Measurements from ENCODE around the gene TMEM63C.

TMEM63C gene

GRCh38 chr14:77221241-77221871 is 39.8 kb downstream of the TMEM63C start:
- no peak for DNase-seq (ENCODE audit: low spot score)

GRCh38 chr14:77222546-77223225 is 41.1 kb downstream of the TMEM63C start:
- DNase-seq (ENCODE audit: low spot score): no peak

GRCh38 chr14:77224212-77224611 is 42.6 kb downstream of the TMEM63C start:
- DNase-seq (ENCODE audit: low spot score): no peak

- no peak for DNase-seq (ENCODE audit: low spot score)
Observed at GRCh38 chr14:77225254-77225653, 43.7 kb downstream of the TMEM63C start.

GRCh38 chr14:77225892-77226557 is 44.4 kb downstream of the TMEM63C start:
- DNase-seq (ENCODE audit: low spot score): no peak

GRCh38 chr14:77228056-77228455 is 46.5 kb downstream of the TMEM63C start:
- no peak for DNase-seq (ENCODE audit: low spot score)

GRCh38 chr14:77230914-77231313 is 49.3 kb downstream of the TMEM63C start:
- no peak for DNase-seq (ENCODE audit: low spot score)

- DNase-seq (ENCODE audit: low spot score): no peak
Observed at GRCh38 chr14:77231721-77232120, 50.1 kb downstream of the TMEM63C start.

- no peak for DNase-seq (ENCODE audit: low spot score)
Observed at GRCh38 chr14:77236814-77237213, 55.2 kb downstream of the TMEM63C start.

GRCh38 chr14:77238356-77238755 is 56.8 kb downstream of the TMEM63C start:
- DNase-seq (ENCODE audit: low spot score): no peak

- no peak for DNase-seq (ENCODE audit: low spot score)
Observed at GRCh38 chr14:77238996-77239395, 57.4 kb downstream of the TMEM63C start.

- no peak for DNase-seq (ENCODE audit: low spot score)
Observed at GRCh38 chr14:77239412-77239811, 57.8 kb downstream of the TMEM63C start.

GRCh38 chr14:77240336-77240915 is 58.8 kb downstream of the TMEM63C start:
- DNase-seq (ENCODE audit: low spot score): no peak

GRCh38 chr14:77241955-77242354 is 60.4 kb downstream of the TMEM63C start:
- no peak for DNase-seq (ENCODE audit: low spot score)

GRCh38 chr14:77242752-77243151 is 61.2 kb downstream of the TMEM63C start:
- DNase-seq (ENCODE audit: low spot score): no peak

- no peak for DNase-seq (ENCODE audit: low spot score)
Observed at GRCh38 chr14:77243853-77244252, 62.3 kb downstream of the TMEM63C start.

- no peak for DNase-seq (ENCODE audit: low spot score)
Observed at GRCh38 chr14:77245820-77246219, 64.2 kb downstream of the TMEM63C start.

- DNase-seq (ENCODE audit: low spot score): no peak
Observed at GRCh38 chr14:77246784-77247183, 65.2 kb downstream of the TMEM63C start.

- no peak for DNase-seq (ENCODE audit: low spot score)
Observed at GRCh38 chr14:77248666-77249065, 67.1 kb downstream of the TMEM63C start.

- DNase-seq (ENCODE audit: low spot score): no peak
Observed at GRCh38 chr14:77249286-77249685, 67.7 kb downstream of the TMEM63C start.

- no peak for DNase-seq (ENCODE audit: low spot score)
Observed at GRCh38 chr14:77250927-77251326, 69.3 kb downstream of the TMEM63C start.

- DNase-seq (ENCODE audit: low spot score): no peak
Observed at GRCh38 chr14:77251870-77252269, 70.3 kb downstream of the TMEM63C start.

Data from LoVo (cell line).